NB4 (cell line): ENCODE data around the gene TCF7L2.
A peak's percentile ranks its signal among the peaks of the same experiment; 100 is the strongest.

Source experiments
- DNase-seq: peaks from one replicate; pipeline ENCODE4 v3.0.0; 2010; ENCODE audit warnings: low read depth
- H3K4me3 ChIP-seq: one replicate; pipeline ENCODE4 v1.5.1; 2011; ENCODE audit warnings: mild to moderate bottlenecking, low read depth, low read length, moderate library complexity
- MYC ChIP-seq: IDR thresholded peaks from 2 replicates; pipeline ENCODE4 v1.6.1; 2011; ENCODE audit warnings: low read depth, low read length
- POLR2A ChIP-seq: IDR thresholded peaks from 2 replicates; pipeline ENCODE4 v1.6.1; 2011; ENCODE audit warnings: mild to moderate bottlenecking; ENCODE audit not compliant: insufficient read length; ENCODE audit errors: extremely low read depth
- TF ChIP-seq, protein P1 (sequence below): IDR thresholded peaks from 2 replicates; pipeline ENCODE4 v1.6.1; 2011; ENCODE audit warnings: low read depth, low read length
- TF ChIP-seq, protein P2 (sequence below): IDR thresholded peaks from one replicate; pipeline ENCODE4 v1.5.1; 2012; ENCODE audit warnings: low read depth, low read length

Gene TCF7L2

GRCh38 chr10:113022265-113022664, 72.2 kb downstream of the TCF7L2 start:
- TF ChIP-seq, protein P1, sequence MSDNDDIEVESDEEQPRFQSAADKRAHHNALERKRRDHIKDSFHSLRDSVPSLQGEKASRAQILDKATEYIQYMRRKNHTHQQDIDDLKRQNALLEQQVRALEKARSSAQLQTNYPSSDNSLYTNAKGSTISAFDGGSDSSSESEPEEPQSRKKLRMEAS: no peak
- TF ChIP-seq, protein P2, sequence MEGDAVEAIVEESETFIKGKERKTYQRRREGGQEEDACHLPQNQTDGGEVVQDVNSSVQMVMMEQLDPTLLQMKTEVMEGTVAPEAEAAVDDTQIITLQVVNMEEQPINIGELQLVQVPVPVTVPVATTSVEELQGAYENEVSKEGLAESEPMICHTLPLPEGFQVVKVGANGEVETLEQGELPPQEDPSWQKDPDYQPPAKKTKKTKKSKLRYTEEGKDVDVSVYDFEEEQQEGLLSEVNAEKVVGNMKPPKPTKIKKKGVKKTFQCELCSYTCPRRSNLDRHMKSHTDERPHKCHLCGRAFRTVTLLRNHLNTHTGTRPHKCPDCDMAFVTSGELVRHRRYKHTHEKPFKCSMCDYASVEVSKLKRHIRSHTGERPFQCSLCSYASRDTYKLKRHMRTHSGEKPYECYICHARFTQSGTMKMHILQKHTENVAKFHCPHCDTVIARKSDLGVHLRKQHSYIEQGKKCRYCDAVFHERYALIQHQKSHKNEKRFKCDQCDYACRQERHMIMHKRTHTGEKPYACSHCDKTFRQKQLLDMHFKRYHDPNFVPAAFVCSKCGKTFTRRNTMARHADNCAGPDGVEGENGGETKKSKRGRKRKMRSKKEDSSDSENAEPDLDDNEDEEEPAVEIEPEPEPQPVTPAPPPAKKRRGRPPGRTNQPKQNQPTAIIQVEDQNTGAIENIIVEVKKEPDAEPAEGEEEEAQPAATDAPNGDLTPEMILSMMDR: no peak
- TF ChIP-seq POLR2A: no peak
- TF ChIP-seq MYC: no peak
- H3K4me3 ChIP-seq: no peak overlapping the region
- DNase-seq: no peak

GRCh38 chr10:113023017-113023416, 73.0 kb downstream of the TCF7L2 start:
- DNase-seq: no peak
- H3K4me3 ChIP-seq: no peak overlapping the region
- no peak for TF ChIP-seq MYC
- TF ChIP-seq, protein P1: no peak
- TF ChIP-seq POLR2A: no peak
- TF ChIP-seq, protein P2: no peak

- DNase-seq: no peak
Observed at GRCh38 chr10:113024930-113025329, 74.9 kb downstream of the TCF7L2 start.

GRCh38 chr10:113025487-113025886, 75.4 kb downstream of the TCF7L2 start:
- no peak overlapping the region for H3K4me3 ChIP-seq
- TF ChIP-seq, protein P2: no peak
- no peak for TF ChIP-seq POLR2A
- TF ChIP-seq, protein P1: no peak
- TF ChIP-seq MYC: no peak
- no peak for DNase-seq

More at GRCh38 chr10:113024930-113025329, 74.9 kb downstream of the TCF7L2 start:
- TF ChIP-seq, protein P1: no peak
- TF ChIP-seq POLR2A: no peak
- no peak for TF ChIP-seq MYC
- TF ChIP-seq, protein P2: no peak
- H3K4me3 ChIP-seq: no peak overlapping the region

DNA sequence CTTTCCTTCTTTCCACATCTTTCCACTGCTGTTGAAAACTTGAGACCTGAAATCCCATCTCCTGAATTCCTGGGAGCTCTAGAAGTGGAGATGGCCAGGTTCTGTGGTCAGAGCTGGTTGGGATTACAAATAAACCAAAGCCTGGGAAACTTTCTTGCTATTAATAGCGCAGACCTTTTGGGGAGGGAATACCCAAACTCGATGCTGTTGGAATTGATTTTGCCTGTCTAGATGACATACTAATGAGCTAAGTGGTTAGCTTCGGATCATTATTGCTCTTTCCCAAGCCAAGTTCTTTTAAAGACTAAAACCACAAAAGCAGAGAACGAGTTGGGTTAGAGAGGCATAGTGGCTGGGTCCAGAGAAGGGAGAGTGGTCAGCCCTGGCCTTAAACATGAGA, 76.6 kb downstream of the TCF7L2 start:
- H3K4me3 ChIP-seq: no peak overlapping the region
- TF ChIP-seq POLR2A (no peak), MYC (no peak)
- TF ChIP-seq, protein P2: no peak
- TF ChIP-seq, protein P1: no peak
- no peak for DNase-seq

DNA sequence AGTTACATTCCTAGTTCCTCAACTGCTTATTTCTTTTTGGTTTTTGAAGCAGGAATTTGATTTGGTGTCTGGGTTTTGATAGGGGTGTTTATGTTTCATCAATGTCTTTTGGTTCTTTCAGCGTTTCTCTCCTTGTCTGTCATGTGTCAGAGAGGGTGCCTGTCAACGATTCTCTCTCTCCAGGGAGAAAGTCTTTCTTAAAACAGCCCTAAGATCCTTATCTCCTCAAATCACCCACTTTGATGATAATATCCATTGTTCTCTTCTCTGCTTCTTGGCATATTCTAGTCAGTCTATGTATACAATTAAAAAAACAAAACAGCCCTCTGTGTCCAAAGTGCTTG, 77.2 kb downstream of the TCF7L2 start:
- TF ChIP-seq, protein P2: no peak
- no peak for TF ChIP-seq MYC
- TF ChIP-seq, protein P1: no peak
- no peak for TF ChIP-seq POLR2A
- no peak overlapping the region for H3K4me3 ChIP-seq
- peak; percentile 11 for DNase-seq
